Activated CD4-positive, alpha-beta memory T cell treated with anti-CD3 and anti-CD28 coated beads for 36 hours (primary cell): ENCODE measurements around the gene SIRPD. TPM values are rescaled to one million over a fixed set of nuclear protein-coding genes. Genes with fewer than 3 reads are reported as not detected.
"Not testable (repeated sequence)": the region's sequence is repeated elsewhere in the genome, so short reads cannot be mapped to it uniquely, and the experiment has no call there.

Experiments used
- CTCF ChIA-PET: fragments of 350-600 bp; sonication (Branson Sonifier 250); formaldehyde crosslinking; loops from one replicate; lab custom pipeline; 2021; ENCODE audit warnings: antibody characterized with exemption, inconsistent platforms; lab: Charles Lee
- POLR2A ChIA-PET: fragments of 350-600 bp; sonication (Branson Sonifier 250); formaldehyde crosslinking; loops from one replicate; lab custom pipeline; 2021; ENCODE audit warnings: antibody characterized with exemption; lab: Charles Lee
- DNase-seq: peaks from one replicate; pipeline ENCODE4 v3.0.0-alpha.2; 2020
- H3K27ac Mint-ChIP-seq: one replicate; pipeline ENCODE4 v1.8.0; 2021; ENCODE audit warnings: mixed read lengths
- H3K27me3 Mint-ChIP-seq: one replicate; pipeline ENCODE4 v1.8.0; 2021; ENCODE audit warnings: mixed read lengths
- H3K36me3 Mint-ChIP-seq: one replicate; pipeline ENCODE4 v1.8.0; 2021; ENCODE audit warnings: mixed read lengths
- H3K4me1 Mint-ChIP-seq: one replicate; pipeline ENCODE4 v1.8.0; 2021; ENCODE audit warnings: low read depth, mixed read lengths
- H3K4me3 Mint-ChIP-seq: one replicate; pipeline ENCODE4 v1.8.0; 2021; ENCODE audit warnings: mild to moderate bottlenecking, mixed read lengths
- H3K9me3 Mint-ChIP-seq: one replicate; pipeline ENCODE4 v1.8.0; 2021; ENCODE audit warnings: mixed read lengths
- intact Hi-C: fragments of 100-400 bp; cut with micrococcal nuclease; formaldehyde crosslinking; loops from one replicate; pipeline ENCODE4 v1.15.1; 2023
- total RNA-seq, 2 experiments: library from RNA; stranded (reverse); gene quantifications; one replicate each; pipeline ENCODE4 v1.2.3, GENCODE V29; 2021

The SIRPD gene
- not detected for total RNA-seq

GRCh38 chr20:1557605-1558004 is at the start of gene SIRPD:
Gene SIRPD (minus strand): TSS chr20:1557705. CDS start chr20:1557653, 52 bp downstream.
- ChIA-PET CTCF (interaction anchor here (1.3 to 3.8 kb wide), 3 partner anchors 49 to 219 kb away, joined by 3 to 37 read pairs (median 26); no protein-coding TSS in a partner anchor), POLR2A (no interaction called here)
- intact Hi-C loops, result no loop called here
- H3K27me3 Mint-ChIP-seq, result no peaks in the 10 kb centered on the region
- peaks cover 5% of the 10 kb centered on the region for H3K9me3 Mint-ChIP-seq
- H3K4me3 Mint-ChIP-seq, result no peak within 1 kb of the TSS
- DNase-seq, result no peak
- no peak within 1 kb of the TSS for H3K27ac Mint-ChIP-seq
- peaks cover 3% of the 10 kb centered on the region for H3K36me3 Mint-ChIP-seq
- peaks cover 3% of the 10 kb centered on the region for H3K4me1 Mint-ChIP-seq

- Mint-ChIP-seq H3K36me3 (no peaks in the 10 kb centered on the region), H3K27me3 (no peaks in the 10 kb centered on the region), H3K4me1 (no peaks in the 10 kb centered on the region), H3K4me3 (no peak overlapping the region), H3K27ac (no peak overlapping the region), H3K9me3 (no peaks in the 10 kb centered on the region)
- ChIA-PET CTCF (interaction anchor here (1.7 kb wide), 1 partner anchor 134 kb away, joined by 5 read pairs; no protein-coding TSS in a partner anchor), POLR2A (no interaction called here)
- DNase-seq, result no peak
- intact Hi-C loops, result no loop called here
Observed at GRCh38 chr20:1600736-1601135, 43.2 kb upstream of the SIRPD start.

- CTCF ChIA-PET, result interaction anchor here (1.3 kb wide), 1 partner anchor 139 kb away, joined by 3 read pairs; no protein-coding TSS in a partner anchor
- Mint-ChIP-seq H3K27me3 (no peaks in the 10 kb centered on the region), H3K4me3 (no peak overlapping the region), H3K27ac (no peak overlapping the region), H3K36me3 (no peaks in the 10 kb centered on the region), H3K4me1 (no peaks in the 10 kb centered on the region), H3K9me3 (no peaks in the 10 kb centered on the region)
- DNase-seq, result no peak
- intact Hi-C loops, result no loop called here
- POLR2A ChIA-PET, result no interaction called here
Observed at GRCh38 chr20:1595333-1595732, 37.8 kb upstream of the SIRPD start.

- Mint-ChIP-seq H3K36me3 (no peaks in the 10 kb centered on the region), H3K27me3 (no peaks in the 10 kb centered on the region), H3K9me3 (no peaks in the 10 kb centered on the region), H3K4me1 (peaks cover 26% of the 10 kb centered on the region), H3K4me3 (no peak overlapping the region), H3K27ac (peak overlapping the region; percentile 88)
- POLR2A ChIA-PET, result no interaction called here
- peak; percentile 44 for DNase-seq
- intact Hi-C loops, result loop anchor here (2.0 to 5.0 kb wide), 4 partner anchors 36 to 189 kb away; partner anchors contain the start of gene SIRPG
- CTCF ChIA-PET, result interaction anchor here (0.7 to 2.8 kb wide), 3 partner anchors 58 to 188 kb away, joined by 3 to 15 read pairs (median 3); no protein-coding TSS in a partner anchor
Observed at GRCh38 chr20:1588533-1589460, 31.3 kb upstream of the SIRPD start.

GRCh38 chr20:1587781-1588532 is 30.5 kb upstream of the SIRPD start:
- Mint-ChIP-seq H3K27ac (peak overlapping the region; percentile 88), H3K4me3 (no peak overlapping the region), H3K36me3 (no peaks in the 10 kb centered on the region), H3K27me3 (no peaks in the 10 kb centered on the region), H3K4me1 (peaks cover 26% of the 10 kb centered on the region), H3K9me3 (no peaks in the 10 kb centered on the region)
- intact Hi-C loops, result loop anchor here (2.0 to 5.0 kb wide), 4 partner anchors 37 to 189 kb away; partner anchors contain the start of gene SIRPG
- ChIA-PET POLR2A (no interaction called here), CTCF (interaction anchor here (1.2 to 2.8 kb wide), 2 partner anchors 59 to 146 kb away, joined by 3 to 15 read pairs; no protein-coding TSS in a partner anchor)
- DNase-seq, result peak; percentile 38

GRCh38 chr20:1579488-1579887 is 22.0 kb upstream of the SIRPD start:
- H3K36me3 Mint-ChIP-seq, result no peaks in the 10 kb centered on the region
- ChIA-PET POLR2A (no interaction called here), CTCF (no interaction called here)
- no peaks in the 10 kb centered on the region for H3K4me1 Mint-ChIP-seq
- intact Hi-C loops, result loop anchor here (2.0 kb wide), 1 partner anchor 33 kb away; no protein-coding TSS in a partner anchor
- no peak for DNase-seq
- H3K4me3 Mint-ChIP-seq, result no peak overlapping the region
- no peak overlapping the region for H3K27ac Mint-ChIP-seq
- H3K9me3 Mint-ChIP-seq, result no peaks in the 10 kb centered on the region
- no peaks in the 10 kb centered on the region for H3K27me3 Mint-ChIP-seq

GRCh38 chr20:1577906-1578305 is 20.4 kb upstream of the SIRPD start:
- Mint-ChIP-seq H3K27ac (no peak overlapping the region), H3K4me1 (no peaks in the 10 kb centered on the region), H3K27me3 (no peaks in the 10 kb centered on the region), H3K36me3 (no peaks in the 10 kb centered on the region), H3K4me3 (no peak overlapping the region), H3K9me3 (no peaks in the 10 kb centered on the region)
- ChIA-PET CTCF (no interaction called here), POLR2A (interaction anchor here (0.5 kb wide), 1 partner anchor 46 kb away, joined by 3 read pairs; no protein-coding TSS in a partner anchor)
- no peak for DNase-seq
- intact Hi-C loops, result loop anchor here (2.0 kb wide), 1 partner anchor 35 kb away; no protein-coding TSS in a partner anchor

- H3K36me3 Mint-ChIP-seq, H3K27ac Mint-ChIP-seq, intact Hi-C loops, H3K9me3 Mint-ChIP-seq, H3K4me3 Mint-ChIP-seq, H3K27me3 Mint-ChIP-seq, DNase-seq, H3K4me1 Mint-ChIP-seq, POLR2A ChIA-PET: not testable (repeated sequence)
- CTCF ChIA-PET, result interaction anchor here (1.3 kb wide), 1 partner anchor 199 kb away, joined by 4 read pairs; no protein-coding TSS in a partner anchor
Observed at GRCh38 chr20:1577313-1577712, 19.8 kb upstream of the SIRPD start.

GRCh38 chr20:1576641-1577040 is 19.1 kb upstream of the SIRPD start:
- H3K36me3 Mint-ChIP-seq, result no peaks in the 10 kb centered on the region
- ChIA-PET CTCF (interaction anchor here (1.3 kb wide), 1 partner anchor 200 kb away, joined by 4 read pairs; no protein-coding TSS in a partner anchor), POLR2A (no interaction called here)
- no peak overlapping the region for H3K4me3 Mint-ChIP-seq
- H3K4me1 Mint-ChIP-seq, result no peaks in the 10 kb centered on the region
- no peak overlapping the region for H3K27ac Mint-ChIP-seq
- intact Hi-C loops, result no loop called here
- no peak for DNase-seq
- no peaks in the 10 kb centered on the region for H3K9me3 Mint-ChIP-seq
- no peaks in the 10 kb centered on the region for H3K27me3 Mint-ChIP-seq

- CTCF ChIA-PET, result interaction anchor here (1.3 kb wide), 1 partner anchor 201 kb away, joined by 4 read pairs; no protein-coding TSS in a partner anchor
- H3K36me3 Mint-ChIP-seq, H3K4me3 Mint-ChIP-seq, POLR2A ChIA-PET, H3K9me3 Mint-ChIP-seq, intact Hi-C loops, H3K27ac Mint-ChIP-seq, H3K4me1 Mint-ChIP-seq, H3K27me3 Mint-ChIP-seq: not testable (repeated sequence)
- peak; percentile 28 for DNase-seq
Observed at GRCh38 chr20:1576003-1576402, 18.5 kb upstream of the SIRPD start.

GRCh38 chr20:1571583-1571982 is 14.1 kb upstream of the SIRPD start:
- POLR2A ChIA-PET, result not testable (repeated sequence)

More at GRCh38 chr20:1571583-1571982, 14.1 kb upstream of the SIRPD start:
- H3K4me1 Mint-ChIP-seq, intact Hi-C loops, H3K9me3 Mint-ChIP-seq, DNase-seq, H3K4me3 Mint-ChIP-seq, H3K27me3 Mint-ChIP-seq, H3K27ac Mint-ChIP-seq, H3K36me3 Mint-ChIP-seq: not testable (repeated sequence)
- CTCF ChIA-PET, result interaction anchor here (2.2 kb wide), 1 partner anchor 206 kb away, joined by 6 read pairs; no protein-coding TSS in a partner anchor
